ENCODE measurements around the gene INSIG1. TPM values are rescaled to one million over a fixed set of nuclear protein-coding genes. Genes with fewer than 3 reads are reported as not detected.

INSIG1 gene
- total RNA-seq, 1 donor from 2014 or later, result 38.2 TPM

DNA sequence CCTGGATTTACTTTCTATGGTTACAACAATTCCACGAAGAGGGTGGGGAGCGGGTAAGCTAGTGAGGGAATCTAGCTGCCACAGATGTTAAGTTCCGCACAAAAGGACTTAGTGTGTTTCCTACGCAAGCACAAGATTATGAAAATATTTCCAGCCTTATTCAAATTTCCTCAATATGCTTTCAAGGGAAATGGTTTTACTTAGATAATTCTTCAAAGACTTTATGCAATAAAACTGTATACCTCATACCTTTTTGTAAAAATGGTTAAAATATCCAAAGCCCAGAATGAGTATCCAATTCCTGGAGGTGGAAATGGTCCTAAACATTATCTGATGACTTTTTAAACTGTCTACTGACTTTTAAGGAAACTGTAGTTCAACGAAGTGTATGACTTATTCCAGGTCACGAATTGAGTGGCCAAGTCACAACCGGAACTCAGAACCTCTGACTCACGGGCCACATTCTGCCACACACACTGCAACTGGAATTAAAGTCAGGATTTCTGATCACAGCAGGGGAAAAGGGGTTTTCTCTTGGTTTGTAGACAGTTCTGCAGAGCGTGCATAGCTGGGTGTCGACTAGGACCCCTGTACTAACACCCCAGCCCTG, 20.2 kb upstream of the INSIG1 start:
- no peaks in the 10 kb centered on the region for H3K36me3 Mint-ChIP-seq
- peaks cover 2% of the 10 kb centered on the region for H3K4me1 Mint-ChIP-seq (ENCODE audit: unreplicated experiment)
- DNase-seq (ENCODE audit: extremely low spot score, unreplicated experiment), result no peak
- TF ChIP-seq, protein P1, sequence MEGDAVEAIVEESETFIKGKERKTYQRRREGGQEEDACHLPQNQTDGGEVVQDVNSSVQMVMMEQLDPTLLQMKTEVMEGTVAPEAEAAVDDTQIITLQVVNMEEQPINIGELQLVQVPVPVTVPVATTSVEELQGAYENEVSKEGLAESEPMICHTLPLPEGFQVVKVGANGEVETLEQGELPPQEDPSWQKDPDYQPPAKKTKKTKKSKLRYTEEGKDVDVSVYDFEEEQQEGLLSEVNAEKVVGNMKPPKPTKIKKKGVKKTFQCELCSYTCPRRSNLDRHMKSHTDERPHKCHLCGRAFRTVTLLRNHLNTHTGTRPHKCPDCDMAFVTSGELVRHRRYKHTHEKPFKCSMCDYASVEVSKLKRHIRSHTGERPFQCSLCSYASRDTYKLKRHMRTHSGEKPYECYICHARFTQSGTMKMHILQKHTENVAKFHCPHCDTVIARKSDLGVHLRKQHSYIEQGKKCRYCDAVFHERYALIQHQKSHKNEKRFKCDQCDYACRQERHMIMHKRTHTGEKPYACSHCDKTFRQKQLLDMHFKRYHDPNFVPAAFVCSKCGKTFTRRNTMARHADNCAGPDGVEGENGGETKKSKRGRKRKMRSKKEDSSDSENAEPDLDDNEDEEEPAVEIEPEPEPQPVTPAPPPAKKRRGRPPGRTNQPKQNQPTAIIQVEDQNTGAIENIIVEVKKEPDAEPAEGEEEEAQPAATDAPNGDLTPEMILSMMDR (conservative IDR thresholded peaks at IDR 0.05), result no peak
- H3K4me3 Mint-ChIP-seq, result no peak overlapping the region
- no peaks in the 10 kb centered on the region for H3K9me3 Mint-ChIP-seq
- no peaks in the 10 kb centered on the region for H3K27me3 Mint-ChIP-seq
- H3K27ac Mint-ChIP-seq, result no peak overlapping the region

DNA sequence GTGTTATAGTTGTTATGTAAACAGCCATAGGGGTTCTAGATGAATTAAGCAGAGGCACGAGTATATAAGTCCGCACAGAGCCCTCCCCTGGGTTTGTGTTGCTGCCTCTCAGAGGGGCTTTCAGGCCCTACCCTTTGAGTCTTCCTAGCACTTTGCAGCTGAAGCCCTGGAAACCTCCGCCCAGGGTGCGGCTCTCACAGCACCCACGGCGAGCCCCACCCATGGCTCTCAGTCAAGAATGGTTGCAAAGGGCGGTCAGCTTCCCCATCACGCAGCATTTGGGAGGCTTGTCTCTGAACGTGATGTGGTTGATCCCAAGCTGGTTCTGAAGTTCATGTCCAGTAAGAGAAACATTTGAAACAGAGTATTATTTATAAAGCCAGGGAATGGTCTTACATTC, 18.8 kb upstream of the INSIG1 start:
- TF ChIP-seq, protein P1 (conservative IDR thresholded peaks at IDR 0.05), result no peak
- Mint-ChIP-seq H3K36me3 (no peaks in the 10 kb centered on the region), H3K9me3 (no peaks in the 10 kb centered on the region), H3K27me3 (no peaks in the 10 kb centered on the region), H3K4me3 (no peak overlapping the region), H3K4me1 (ENCODE audit: unreplicated experiment) (peaks cover 7% of the 10 kb centered on the region), H3K27ac (no peak overlapping the region)
- no peak for DNase-seq (ENCODE audit: extremely low spot score, unreplicated experiment)

DNA sequence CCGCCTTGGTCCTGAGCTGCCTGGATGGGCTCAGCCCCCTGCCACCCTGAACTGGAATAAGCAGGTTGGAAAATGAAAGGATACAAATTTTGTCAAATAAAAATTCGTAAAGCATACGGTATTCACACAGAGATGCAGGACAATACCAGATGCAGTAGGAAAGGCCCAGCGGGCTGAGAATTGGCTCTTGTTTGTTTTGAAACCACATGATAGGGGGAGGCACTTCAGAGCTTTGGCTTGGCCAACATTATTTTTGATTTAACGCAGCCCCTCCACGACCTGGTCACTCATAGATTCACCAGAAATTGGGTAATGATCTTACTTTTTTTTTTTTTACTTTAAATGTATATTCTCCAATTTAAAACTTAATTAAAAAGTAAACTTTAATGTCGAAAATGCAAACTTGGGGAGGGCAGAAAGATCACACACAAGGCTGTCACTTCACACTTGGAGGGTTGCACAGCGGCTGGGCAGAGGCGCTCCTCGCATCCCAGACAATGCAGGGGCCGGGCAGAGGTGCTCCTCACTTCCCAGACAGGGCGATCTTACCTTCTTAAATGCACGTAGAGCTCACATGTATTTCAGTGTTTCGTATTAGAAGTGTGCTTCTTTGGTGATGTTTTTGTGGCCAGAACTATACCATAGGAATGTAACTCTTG, 17.8 kb upstream of the INSIG1 start:
- H3K27me3 Mint-ChIP-seq, result no peaks in the 10 kb centered on the region
- H3K4me1 Mint-ChIP-seq (ENCODE audit: unreplicated experiment), result peaks cover 7% of the 10 kb centered on the region
- TF ChIP-seq, protein P1 (conservative IDR thresholded peaks at IDR 0.05), result no peak
- H3K9me3 Mint-ChIP-seq, result no peaks in the 10 kb centered on the region
- H3K27ac Mint-ChIP-seq, result no peak overlapping the region
- DNase-seq (ENCODE audit: extremely low spot score, unreplicated experiment), result no peak
- no peak overlapping the region for H3K4me3 Mint-ChIP-seq
- H3K36me3 Mint-ChIP-seq, result no peaks in the 10 kb centered on the region

DNA sequence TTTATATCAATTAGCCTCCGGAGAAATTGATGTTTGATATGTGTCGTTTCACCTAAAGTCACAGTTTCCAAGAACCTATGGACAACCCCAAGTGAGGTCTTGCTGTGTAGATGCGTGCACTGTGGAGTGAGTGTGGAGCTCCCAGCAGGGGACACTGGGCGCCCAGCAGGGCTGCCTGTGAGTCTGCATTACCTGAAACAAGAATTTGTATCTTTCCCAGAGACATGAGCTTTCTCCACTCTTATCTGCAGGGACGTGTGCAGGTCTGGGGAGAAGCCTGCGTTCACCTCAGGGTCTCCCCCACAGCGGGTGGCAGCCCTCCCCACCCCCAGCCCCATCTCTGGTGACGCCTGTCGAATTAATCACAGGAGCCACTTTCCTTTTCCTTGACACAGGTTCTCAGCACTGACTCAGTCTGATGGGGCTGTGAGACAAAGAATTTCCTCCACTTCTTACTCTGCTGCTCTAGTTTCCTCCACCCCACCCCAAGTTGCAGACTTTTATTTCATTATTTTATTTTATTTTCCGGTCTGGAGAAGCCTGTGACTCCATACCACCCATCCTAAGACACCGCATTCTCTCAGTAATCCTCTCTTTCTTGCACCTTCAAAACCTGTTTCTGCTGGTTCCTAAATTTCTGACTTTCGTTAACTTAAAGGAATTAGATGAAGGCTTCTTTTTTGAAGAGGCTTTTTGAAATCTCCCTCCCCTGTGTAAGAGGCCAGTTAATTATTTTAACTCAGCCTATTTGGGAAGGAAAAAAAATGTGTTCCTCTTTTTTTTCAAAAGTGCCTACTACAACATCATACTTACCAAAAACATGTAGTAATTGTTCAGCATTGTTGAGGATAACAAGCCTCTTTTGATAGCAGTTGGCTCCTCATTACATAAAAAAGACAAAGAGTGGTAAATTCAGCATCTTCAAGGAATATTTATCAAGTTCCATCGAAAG, 17.0 kb upstream of the INSIG1 start:
- no peak overlapping the region for H3K4me3 Mint-ChIP-seq
- no peak overlapping the region for H3K27ac Mint-ChIP-seq

DNA sequence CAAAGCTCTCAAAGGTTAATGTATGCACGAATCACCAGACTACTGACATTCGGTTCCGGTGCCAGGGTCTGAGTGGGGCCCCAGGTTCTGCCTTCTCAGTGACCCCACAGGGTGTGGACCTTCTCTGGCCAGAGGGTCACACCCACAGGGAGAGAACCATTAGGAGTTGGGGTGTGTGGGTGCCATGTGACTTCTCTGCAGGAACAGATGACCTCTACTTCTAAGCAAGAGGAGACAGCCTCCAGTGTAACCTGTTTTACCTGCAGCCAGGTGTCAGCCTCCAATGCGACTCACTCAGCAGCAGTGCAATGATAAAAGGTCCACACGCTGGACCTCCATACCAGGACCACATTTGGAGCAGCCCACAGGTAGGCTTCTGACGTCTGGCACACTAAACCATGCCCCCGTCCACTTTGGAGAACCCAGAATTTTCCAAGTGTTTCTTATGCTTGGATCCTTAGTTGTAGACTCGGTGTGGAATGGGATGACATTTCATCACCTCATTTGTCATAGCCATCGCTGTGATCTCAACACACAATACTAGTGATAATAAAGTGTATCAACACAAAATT, 16.2 kb upstream of the INSIG1 start:
- no peaks in the 10 kb centered on the region for H3K36me3 Mint-ChIP-seq
- TF ChIP-seq, protein P1 (conservative IDR thresholded peaks at IDR 0.05), result no peak

More for the DNA sequence above, 17.0 kb upstream of the INSIG1 start:
- Mint-ChIP-seq H3K27me3 (no peaks in the 10 kb centered on the region), H3K4me1 (ENCODE audit: unreplicated experiment) (peaks cover 7% of the 10 kb centered on the region), H3K36me3 (no peaks in the 10 kb centered on the region), H3K9me3 (no peaks in the 10 kb centered on the region)
- TF ChIP-seq, protein P1 (conservative IDR thresholded peaks at IDR 0.05), result no peak
- no peak for DNase-seq (ENCODE audit: extremely low spot score, unreplicated experiment)

More for the DNA sequence above, 16.2 kb upstream of the INSIG1 start:
- Mint-ChIP-seq H3K27me3 (no peaks in the 10 kb centered on the region), H3K4me3 (no peak overlapping the region), H3K4me1 (ENCODE audit: unreplicated experiment) (peaks cover 7% of the 10 kb centered on the region), H3K27ac (no peak overlapping the region), H3K9me3 (no peaks in the 10 kb centered on the region)
- no peak for DNase-seq (ENCODE audit: extremely low spot score, unreplicated experiment)

Data from type B pancreatic cell (in vitro differentiated cells).